Kidney (tissue), 14 donors: ENCODE data around the gene IDE. TPM values are rescaled to one million over a fixed set of nuclear protein-coding genes. Genes with fewer than 3 reads are reported as not detected.

ENCODE experiments used
- DNase-seq, 5 donors: peaks; one replicate each; pipeline ENCODE4 v3.0.0-alpha.2; 2013 to 2020
- FAIRE-seq: peaks from 2 replicates; lab custom pipeline; 2012; peaks lifted over from hg19 to GRCh38; lab: Jason Lieb, UNC
- H3K27ac ChIP-seq, 2 donors: one replicate each; pipeline ENCODE4 v1.7.0; 2013; ENCODE audit warnings: low read depth in 2 of 2, low read length in 2 of 2, inconsistent platforms in 1 of 2
- H3K27me3 ChIP-seq: one replicate; pipeline ENCODE4 v1.7.1; 2013; ENCODE audit warnings: low read length, inconsistent platforms; ENCODE audit not compliant: control insufficient read depth, insufficient read depth
- H3K36me3 ChIP-seq, 3 donors: one replicate each; pipeline versions ENCODE4 v1.7.0 to v1.7.1; 2013; ENCODE audit warnings: low read length in 3 of 3, control low read depth in 1 of 3, inconsistent platforms in 1 of 3; ENCODE audit not compliant: insufficient read depth in 3 of 3, control insufficient read depth in 2 of 3
- H3K4me1 ChIP-seq, 3 donors: one replicate each; pipeline versions ENCODE4 v1.7.0 to v1.7.1; 2013; ENCODE audit warnings: low read length in 3 of 3, inconsistent platforms in 1 of 3, low read depth in 1 of 3; ENCODE audit not compliant: control insufficient read depth in 2 of 3, insufficient read depth in 2 of 3
- H3K4me3 ChIP-seq, 3 donors: one replicate each; pipeline versions ENCODE4 v1.7.0 to v1.8.1; 2013; ENCODE audit warnings: low read length in 3 of 3, control low read depth in 1 of 3, inconsistent platforms in 1 of 3
- H3K9ac ChIP-seq, 3 donors: one replicate each; pipeline versions ENCODE4 v1.7.0 to v1.7.1; 2013; ENCODE audit warnings: low read length in 3 of 3, control low read depth in 1 of 3, inconsistent platforms in 1 of 3
- H3K9me3 ChIP-seq, 3 donors: one replicate each; pipeline versions ENCODE4 v1.7.0 to v1.7.1; 2013; ENCODE audit warnings: low read length in 3 of 3, control low read depth in 1 of 3, inconsistent platforms in 1 of 3; ENCODE audit not compliant: control insufficient read depth in 2 of 3, insufficient read depth in 1 of 3
- CTCF ChIP-seq: IDR thresholded peaks from 3 replicates; pipeline ENCODE4 v1.5.1; 2012; ENCODE audit warnings: mild to moderate bottlenecking, moderate library complexity, borderline replicate concordance; ENCODE audit not compliant: insufficient read depth; ENCODE audit errors: extremely low read depth
- intact Hi-C: fragments of 100-400 bp; cut with DNase I; formaldehyde crosslinking; loops from one replicate; pipeline ENCODE4 v1.11.1; 2022
- polyA plus RNA-seq: library from polyadenylated mRNA; stranded (reverse); fragments of 350-450 nt; fragmentation: Illumina TruSeq; extraction: RNeasy Lipid Tissue Mini Kit (QIAGEN cat#74804); gene quantifications from one replicate; pipeline ENCODE4 v1.2.3, GENCODE V29; 2014; ENCODE audit warnings: low read depth, low replicate concordance; ENCODE audit not compliant: insufficient read depth
- total RNA-seq: library from RNA; stranded (reverse); fragmentation: NEBNext Ultra II Directional; extraction: Animal tissue kit (Norgen Biotek cat#: 25700); gene quantifications from one replicate; pipeline ENCODE4 v1.2.1, GENCODE V29; 2021
- donor health status: control.
- donor health status: control.
- donor health status: control.
- donor health status: control.
- donor health status: control.
- donor health status: DM: yes; HTN: yes; CAD: no.
- donor health status: Normal renal cell carcinoma (clear cell type).

The IDE gene
- total and polyA plus RNA-seq, 2 donors from 2014 or later: 8.6 to 40.5 TPM

GRCh38 chr10:92604841-92605240 is 30.9 kb upstream of the IDE start:
- H3K4me3 ChIP-seq: no peak overlapping the region
- intact Hi-C loops: no loop called here
- no peaks in the 10 kb centered on the region for H3K4me1 ChIP-seq
- peaks cover 0 to 2% (median 0%) of the 10 kb centered on the region in 3 donors for H3K36me3 ChIP-seq
- DNase-seq (no peak), FAIRE-seq (no peak)
- H3K27me3 ChIP-seq: no peaks in the 10 kb centered on the region
- H3K9me3 ChIP-seq: no peaks in the 10 kb centered on the region
- no peak overlapping the region for H3K9ac ChIP-seq
- TF ChIP-seq CTCF: no peak
- no peak overlapping the region for H3K27ac ChIP-seq

GRCh38 chr10:92598321-92598720 is 24.4 kb upstream of the IDE start:
- no peak overlapping the region for H3K9ac ChIP-seq
- intact Hi-C loops: no loop called here
- no peaks in the 10 kb centered on the region for H3K9me3 ChIP-seq
- TF ChIP-seq CTCF: no peak
- peaks cover 0 to 4% (median 3%) of the 10 kb centered on the region in 3 donors for H3K4me1 ChIP-seq
- no peak overlapping the region for H3K4me3 ChIP-seq
- H3K27ac ChIP-seq: no peak overlapping the region
- FAIRE-seq (no peak), DNase-seq (no peak)
- no peaks in the 10 kb centered on the region for H3K27me3 ChIP-seq
- H3K36me3 ChIP-seq: no peaks in the 10 kb centered on the region

GRCh38 chr10:92595505-92595904 is 21.6 kb upstream of the IDE start:
- H3K4me1 ChIP-seq: peaks cover 3 to 6% (median 6%) of the 10 kb centered on the region in 3 donors
- no peaks in the 10 kb centered on the region for H3K9me3 ChIP-seq
- no peaks in the 10 kb centered on the region for H3K36me3 ChIP-seq
- no peaks in the 10 kb centered on the region for H3K27me3 ChIP-seq
- H3K27ac ChIP-seq: no peak overlapping the region
- FAIRE-seq (no peak), DNase-seq (no peak)
- TF ChIP-seq CTCF: no peak
- intact Hi-C loops: no loop called here
- no peak overlapping the region for H3K9ac ChIP-seq
- H3K4me3 ChIP-seq: no peak overlapping the region
